GM23248 (cell line): ENCODE measurements around the gene PKN2. TPM values are rescaled to one million over a fixed set of nuclear protein-coding genes. Genes with fewer than 3 reads are reported as not detected.

Experiments
- DNase-seq: peaks from one replicate; pipeline ENCODE4 v3.0.0-alpha.2; 2015
- H2AFZ ChIP-seq: fragments of 200-600 bp; sonication (generic); 2 replicates; pipeline ENCODE4 v1.6.1; 2016; ENCODE audit warnings: antibody characterized with exemption
- H3F3A ChIP-seq: fragments of 200-600 bp; sonication (generic); 2 replicates; pipeline ENCODE4 v1.6.1; 2016; ENCODE audit warnings: mild to moderate bottlenecking, antibody characterized with exemption, mixed run types; ENCODE audit not compliant: insufficient read depth
- H3K27ac ChIP-seq: fragments of 200-600 bp; sonication (generic); 2 replicates; pipeline ENCODE4 v1.5.1; 2016; ENCODE audit warnings: mild to moderate bottlenecking
- H3K27me3 ChIP-seq: fragments of 200-600 bp; sonication (generic); replicated peaks from 2 replicates; pipeline ENCODE4 v1.6.1; 2016; ENCODE audit warnings: mild to moderate bottlenecking; ENCODE audit not compliant: insufficient read depth
- H3K36me3 ChIP-seq: fragments of 200-600 bp; sonication (generic); 2 replicates; pipeline ENCODE4 v1.6.1; 2016; ENCODE audit warnings: low read depth, mild to moderate bottlenecking
- H3K4me1 ChIP-seq: fragments of 200-600 bp; sonication (generic); 2 replicates; pipeline ENCODE4 v1.6.1; 2016; ENCODE audit warnings: mild to moderate bottlenecking; ENCODE audit not compliant: insufficient read depth
- H3K4me2 ChIP-seq: fragments of 200-600 bp; sonication (generic); one replicate; pipeline ENCODE4 v1.6.1; 2016; ENCODE audit warnings: mild to moderate bottlenecking; ENCODE audit not compliant: unreplicated experiment
- H3K4me3 ChIP-seq: fragments of 200-600 bp; sonication (generic); 2 replicates; pipeline ENCODE4 v1.5.1; 2016; ENCODE audit warnings: mild to moderate bottlenecking
- H3K79me2 ChIP-seq: fragments of 200-600 bp; sonication (generic); 2 replicates; pipeline ENCODE4 v1.6.1; 2016; ENCODE audit warnings: mild to moderate bottlenecking; ENCODE audit not compliant: insufficient read depth
- H3K9ac ChIP-seq: fragments of 200-600 bp; sonication (generic); 2 replicates; pipeline ENCODE4 v1.6.1; 2016; ENCODE audit warnings: mild to moderate bottlenecking
- H3K9me2 ChIP-seq: fragments of 200-600 bp; sonication (generic); 2 replicates; pipeline ENCODE4 v1.6.1; 2016; ENCODE audit warnings: mixed run types, mild to moderate bottlenecking, moderate library complexity; ENCODE audit not compliant: insufficient read depth
- H3K9me3 ChIP-seq: fragments of 200-600 bp; sonication (generic); one replicate; pipeline ENCODE4 v1.6.1; 2017; ENCODE audit warnings: low read depth
- H4K20me1 ChIP-seq: fragments of 200-600 bp; sonication (generic); 2 replicates; pipeline ENCODE4 v1.6.0; 2016; ENCODE audit not compliant: insufficient read depth
- EZH2 ChIP-seq: fragments of 200-600 bp; sonication (generic); IDR thresholded peaks from 2 replicates; pipeline ENCODE4 v1.6.1; 2018; ENCODE audit warnings: antibody characterized with exemption, mild to moderate bottlenecking; ENCODE audit not compliant: insufficient read depth, poor library complexity, severe bottlenecking
- EZH2phosphoT487 ChIP-seq: fragments of 200-600 bp; sonication (generic); IDR thresholded peaks from 2 replicates; pipeline ENCODE4 v1.6.1; 2018; ENCODE audit warnings: antibody characterized with exemption, moderate library complexity, mild to moderate bottlenecking, low read depth; ENCODE audit not compliant: insufficient read depth
- WGBS, 2 experiments: methylation state at CpG; one replicate each; pipeline ENCODE4 v1.1.6; 2015 to 2017; ENCODE audit warnings: low lambda C conversion rate in 2 of 2, low coverage in 1 of 2; ENCODE audit errors: missing lambda C conversion rate in 2 of 2; 5-methylcytosine and 5-hydroxymethylcytosine counted together
- in situ Hi-C: fragments of 300-500 bp; cut with MboI; formaldehyde crosslinking; loops from 2 replicates; pipeline ENCODE4 v1.15.0; 2020
- polyA plus RNA-seq: library from polyadenylated mRNA; unstranded; fragments of >200 nt; fragmentation: Nextera tagmentation; extraction: Ambion mirVana; gene quantifications from 2 replicates; pipeline ENCODE4 v1.2.1, GENCODE V29; 2016
- total RNA-seq: library from RNA; depleted of rRNA; stranded (reverse); fragments of >200 nt; shearing (Covaris generic); gene quantifications from 2 replicates; pipeline ENCODE4 v1.2.3, GENCODE V29; 2014

PKN2 gene
- total and polyA plus RNA-seq, 2 experiments from 2014 or later, result 24.0 to 32.6 TPM

DNA sequence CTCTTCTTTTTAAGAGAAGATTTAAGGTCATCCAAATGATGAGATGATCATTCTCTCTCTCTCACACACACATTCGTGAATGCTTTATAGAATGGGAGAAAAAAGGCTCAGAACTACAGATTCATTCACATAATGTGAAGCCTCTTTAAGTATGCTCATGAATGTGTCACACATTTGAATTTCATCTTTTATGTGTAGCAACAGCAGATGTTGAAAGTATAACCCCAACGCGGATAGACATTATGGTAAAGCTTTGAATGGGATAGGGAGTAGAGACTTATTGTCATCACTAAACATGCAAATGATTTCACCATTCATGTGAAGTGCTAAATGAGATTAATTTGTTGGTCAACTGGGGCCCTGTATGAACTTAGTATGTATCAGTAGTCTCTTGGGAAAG, 15.7 kb upstream of the PKN2 start:
- Histone ChIP-seq H3K27ac (no peak overlapping the region), H3K9me3 (no peaks in the 10 kb centered on the region), H3K36me3 (no peaks in the 10 kb centered on the region), H3K27me3 (no peaks in the 10 kb centered on the region), H2AFZ (no peak overlapping the region), H3F3A (peaks cover 2% of the 10 kb centered on the region; the same call in 1 of the 2 replicates), H3K4me2 (no peak overlapping the region), H4K20me1 (no peaks in the 10 kb centered on the region), H3K79me2 (no peaks in the 10 kb centered on the region), H3K9me2 (no peaks in the 10 kb centered on the region), H3K9ac (no peak overlapping the region), H3K4me1 (peaks cover 12% of the 10 kb centered on the region), H3K4me3 (no peak overlapping the region)
- no peak for DNase-seq
- WGBS, 2 experiments, result 72 to 75% methylated on average over 3 of the region's 3 CpGs
- TF ChIP-seq EZH2phosphoT487, result no peak
- no peak for TF ChIP-seq EZH2
- in situ Hi-C loops, result loop anchor here (25.0 kb wide), 1 partner anchor 194 kb away; no protein-coding TSS in a partner anchor

DNA sequence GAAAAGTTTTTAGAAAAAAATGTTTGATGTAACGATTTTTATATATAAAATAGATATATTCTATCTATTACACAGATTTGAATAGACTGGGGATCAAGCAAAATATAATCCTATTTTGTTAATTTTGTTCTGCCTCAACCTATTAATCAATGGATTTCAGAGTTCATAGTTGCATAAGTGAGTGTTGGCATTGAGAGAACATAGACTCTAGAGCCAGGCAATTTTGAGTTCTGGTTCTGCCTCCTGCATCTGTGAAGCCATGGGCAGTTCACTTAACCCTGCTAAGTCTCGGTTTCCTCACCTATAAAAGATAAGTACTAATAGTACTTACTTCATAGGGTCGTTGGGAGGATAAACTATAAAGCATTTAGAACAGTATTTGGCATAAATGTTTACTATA, 13.6 kb upstream of the PKN2 start:
- H4K20me1 ChIP-seq, result no peaks in the 10 kb centered on the region
- DNase-seq, result no peak
- no peaks in the 10 kb centered on the region for H3K79me2 ChIP-seq
- no peak overlapping the region for H3K9ac ChIP-seq
- no peaks in the 10 kb centered on the region for H3K9me3 ChIP-seq
- in situ Hi-C loops, result loop anchor here (25.0 kb wide), 1 partner anchor 192 kb away; no protein-coding TSS in a partner anchor
- no peak overlapping the region for H3K27ac ChIP-seq
- TF ChIP-seq EZH2, result no peak
- TF ChIP-seq EZH2phosphoT487, result no peak
- peaks cover 15% of the 10 kb centered on the region for H3K4me1 ChIP-seq
- H2AFZ ChIP-seq, result no peak overlapping the region
- no peak overlapping the region for H3K4me2 ChIP-seq
- H3K36me3 ChIP-seq, result no peaks in the 10 kb centered on the region
- H3K9me2 ChIP-seq, result no peaks in the 10 kb centered on the region
- WGBS, 2 experiments, result 30 to 38% methylated on average over 3 of the region's 3 CpGs
- H3F3A ChIP-seq, result peaks cover 6% of the 10 kb centered on the region; the same call in 1 of the 2 replicates
- H3K4me3 ChIP-seq, result no peak overlapping the region
- H3K27me3 ChIP-seq, result no peaks in the 10 kb centered on the region

DNA sequence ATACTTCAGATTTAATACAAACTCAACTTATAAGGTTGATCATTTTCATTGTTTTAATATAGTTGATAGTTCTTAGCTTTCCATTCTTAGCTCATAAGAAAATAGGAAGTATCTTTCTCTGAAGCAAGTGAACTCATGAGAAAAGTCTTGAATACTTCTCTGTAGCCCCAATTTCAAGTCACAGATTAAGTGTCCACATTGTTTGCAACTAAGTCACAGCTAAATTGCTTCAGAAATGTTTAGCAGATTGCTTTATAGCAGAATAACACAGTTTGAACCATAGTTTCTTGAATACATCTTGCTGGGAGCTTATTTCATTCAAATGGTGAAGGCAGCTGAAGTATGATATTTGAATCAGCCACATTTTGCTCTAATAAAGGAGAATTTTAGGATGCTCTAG, 10.6 kb upstream of the PKN2 start:
- Histone ChIP-seq H2AFZ (peak overlapping the region; percentile 45), H3K9ac (no peak overlapping the region), H3K27me3 (no peaks in the 10 kb centered on the region), H3K27ac (no peak overlapping the region), H4K20me1 (no peaks in the 10 kb centered on the region), H3K4me1 (peaks cover 15% of the 10 kb centered on the region), H3K9me3 (no peaks in the 10 kb centered on the region), H3K79me2 (no peaks in the 10 kb centered on the region), H3K4me2 (peak overlapping the region; percentile 17), H3K9me2 (no peaks in the 10 kb centered on the region), H3K4me3 (no peak overlapping the region), H3F3A (peaks cover 6% of the 10 kb centered on the region; the same call in 1 of the 2 replicates), H3K36me3 (no peaks in the 10 kb centered on the region)
- peak; percentile 27 for DNase-seq
- in situ Hi-C loops, result loop anchor here (25.0 kb wide), 1 partner anchor 189 kb away; no protein-coding TSS in a partner anchor
- TF ChIP-seq EZH2phosphoT487 (no peak), EZH2 (no peak)

DNA sequence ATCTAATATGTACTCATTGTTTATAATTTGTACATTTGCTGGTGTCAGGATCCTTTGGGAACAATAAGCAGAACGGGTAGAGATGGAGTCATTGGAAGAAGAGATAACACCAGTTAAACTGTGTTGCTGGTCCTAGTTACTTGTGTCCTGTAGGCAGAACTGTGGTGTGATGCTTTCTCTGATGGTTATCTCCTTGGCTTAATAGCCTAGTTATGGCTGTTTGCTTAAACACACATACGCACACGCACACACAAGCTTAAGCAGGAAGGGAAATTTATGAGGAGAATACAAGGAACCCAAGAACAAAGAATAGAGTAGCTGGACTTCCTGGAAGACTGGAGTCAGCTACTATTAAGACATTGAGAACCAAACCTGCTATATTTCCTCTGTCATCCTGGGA, 5.7 kb upstream of the PKN2 start:
- in situ Hi-C loops, result no loop called here
- 78 to 83% methylated on average over 3 of the region's 3 CpGs for WGBS, 2 experiments

DNA sequence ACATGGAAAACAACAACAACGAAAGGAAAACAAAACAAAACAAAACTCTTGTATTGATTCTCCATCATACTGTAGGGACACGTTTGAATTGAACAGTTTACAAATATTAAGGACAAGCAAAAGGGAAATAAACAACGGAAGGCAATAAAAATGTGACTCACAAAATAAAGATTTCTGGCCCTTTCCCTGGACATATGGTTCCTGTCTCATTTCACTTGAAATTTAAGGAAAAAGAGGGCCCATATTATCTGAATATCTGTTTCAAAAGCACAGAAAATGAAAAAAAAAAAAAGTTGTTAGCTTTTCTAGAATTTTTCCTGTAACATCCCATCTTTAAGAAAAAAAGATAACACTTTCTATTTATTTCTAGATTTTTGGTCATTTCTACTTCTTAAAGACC, 3.6 kb upstream of the PKN2 start:
- Histone ChIP-seq H3K27me3 (no peaks in the 10 kb centered on the region), H3K4me2 (no peak overlapping the region), H3K9me2 (no peaks in the 10 kb centered on the region), H3K36me3 (no peaks in the 10 kb centered on the region), H3F3A (peaks cover 14% of the 10 kb centered on the region), H3K4me3 (no peak overlapping the region), H3K9ac (no peak overlapping the region), H2AFZ (no peak overlapping the region), H3K4me1 (0 out of 2 replicates have a peak, but pooled peaks cover 8% of the 10 kb centered on the region), H3K9me3 (no peaks in the 10 kb centered on the region), H4K20me1 (no peaks in the 10 kb centered on the region), H3K79me2 (peaks cover 17% of the 10 kb centered on the region), H3K27ac (no peak overlapping the region)
- no peak for TF ChIP-seq EZH2phosphoT487
- TF ChIP-seq EZH2, result no peak
- 53 to 55% methylated on average over 3 of the region's 3 CpGs for WGBS, 2 experiments
- in situ Hi-C loops, result no loop called here
- no peak for DNase-seq

More for the DNA sequence above, 5.7 kb upstream of the PKN2 start:
- Histone ChIP-seq H3K9ac (no peak overlapping the region), H3K9me3 (no peaks in the 10 kb centered on the region), H3K9me2 (no peaks in the 10 kb centered on the region), H3K27ac (no peak overlapping the region), H2AFZ (no peak overlapping the region), H3K4me1 (peaks cover 11% of the 10 kb centered on the region; the same call in 1 of the 2 replicates), H3K4me2 (no peak overlapping the region), H4K20me1 (no peaks in the 10 kb centered on the region), H3K79me2 (peaks cover 8% of the 10 kb centered on the region; the same call in 1 of the 2 replicates), H3F3A (peaks cover 10% of the 10 kb centered on the region), H3K27me3 (no peaks in the 10 kb centered on the region), H3K36me3 (no peaks in the 10 kb centered on the region), H3K4me3 (no peak overlapping the region)
- no peak for DNase-seq
- TF ChIP-seq EZH2 (no peak), EZH2phosphoT487 (no peak)
